ENCODE results near the gene SLC25A10.
"Not testable (repeated sequence)": the region's sequence is repeated elsewhere in the genome, so short reads cannot be mapped to it uniquely, and the experiment has no call there.

DNA sequence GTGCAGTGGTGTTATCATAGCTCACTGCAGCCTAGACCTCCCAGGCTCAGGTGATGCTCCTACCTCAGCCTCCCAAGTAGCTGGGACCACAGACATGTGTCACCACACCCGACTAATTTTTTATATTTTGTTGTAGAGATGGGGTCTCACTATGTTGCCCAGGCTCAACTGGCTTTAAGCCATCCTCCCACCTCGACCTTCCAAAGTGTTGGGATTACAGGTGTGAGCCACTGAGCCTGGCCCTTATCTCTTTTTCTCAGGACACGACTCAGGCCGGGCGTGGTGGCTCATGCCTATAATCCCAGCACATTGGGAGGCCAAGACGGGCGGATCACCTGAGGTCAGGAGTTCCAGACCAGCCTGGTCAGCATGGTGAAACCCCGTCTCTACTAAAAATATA is 27.5 kb downstream of the SLC25A10 start:
- TF ChIP-seq REST (IDR thresholded peaks at IDR 0.05; ENCODE audit: borderline replicate concordance); EP300 (conservative IDR thresholded peaks at IDR 0.05; ENCODE audit: poor library complexity, severe bottlenecking); POLR2AphosphoS5 (IDR thresholded peaks at IDR 0.05); EZH2 (IDR thresholded peaks at IDR 0.05; ENCODE audit: borderline replicate concordance, insufficient read depth, low read length, poor library complexity, severe bottlenecking); TAF1 (IDR thresholded peaks at IDR 0.05; ENCODE audit: low read depth); SMC3 (conservative IDR thresholded peaks at IDR 0.05; ENCODE audit: poor library complexity); RAD21 (conservative IDR thresholded peaks at IDR 0.05); MXI1 (conservative IDR thresholded peaks at IDR 0.05; ENCODE audit: poor library complexity, severe bottlenecking): not testable (repeated sequence)
- TF ChIP-seq, protein P1, sequence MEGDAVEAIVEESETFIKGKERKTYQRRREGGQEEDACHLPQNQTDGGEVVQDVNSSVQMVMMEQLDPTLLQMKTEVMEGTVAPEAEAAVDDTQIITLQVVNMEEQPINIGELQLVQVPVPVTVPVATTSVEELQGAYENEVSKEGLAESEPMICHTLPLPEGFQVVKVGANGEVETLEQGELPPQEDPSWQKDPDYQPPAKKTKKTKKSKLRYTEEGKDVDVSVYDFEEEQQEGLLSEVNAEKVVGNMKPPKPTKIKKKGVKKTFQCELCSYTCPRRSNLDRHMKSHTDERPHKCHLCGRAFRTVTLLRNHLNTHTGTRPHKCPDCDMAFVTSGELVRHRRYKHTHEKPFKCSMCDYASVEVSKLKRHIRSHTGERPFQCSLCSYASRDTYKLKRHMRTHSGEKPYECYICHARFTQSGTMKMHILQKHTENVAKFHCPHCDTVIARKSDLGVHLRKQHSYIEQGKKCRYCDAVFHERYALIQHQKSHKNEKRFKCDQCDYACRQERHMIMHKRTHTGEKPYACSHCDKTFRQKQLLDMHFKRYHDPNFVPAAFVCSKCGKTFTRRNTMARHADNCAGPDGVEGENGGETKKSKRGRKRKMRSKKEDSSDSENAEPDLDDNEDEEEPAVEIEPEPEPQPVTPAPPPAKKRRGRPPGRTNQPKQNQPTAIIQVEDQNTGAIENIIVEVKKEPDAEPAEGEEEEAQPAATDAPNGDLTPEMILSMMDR (IDR thresholded peaks at IDR 0.05; ENCODE audit: poor library complexity, severe bottlenecking): not testable (repeated sequence)

Measured in neural cell (in vitro differentiated cells).